HG03095 (cell line): ENCODE measurements around the gene HOXB1.

ENCODE experiments used
- ATAC-seq: cut with Tn5 transposase; IDR thresholded peaks from one replicate; pipeline ENCODE4 v1.9.1; 2021; ENCODE audit warnings: moderate library complexity; ENCODE audit not compliant: unreplicated experiment

HOXB1 gene

DNA sequence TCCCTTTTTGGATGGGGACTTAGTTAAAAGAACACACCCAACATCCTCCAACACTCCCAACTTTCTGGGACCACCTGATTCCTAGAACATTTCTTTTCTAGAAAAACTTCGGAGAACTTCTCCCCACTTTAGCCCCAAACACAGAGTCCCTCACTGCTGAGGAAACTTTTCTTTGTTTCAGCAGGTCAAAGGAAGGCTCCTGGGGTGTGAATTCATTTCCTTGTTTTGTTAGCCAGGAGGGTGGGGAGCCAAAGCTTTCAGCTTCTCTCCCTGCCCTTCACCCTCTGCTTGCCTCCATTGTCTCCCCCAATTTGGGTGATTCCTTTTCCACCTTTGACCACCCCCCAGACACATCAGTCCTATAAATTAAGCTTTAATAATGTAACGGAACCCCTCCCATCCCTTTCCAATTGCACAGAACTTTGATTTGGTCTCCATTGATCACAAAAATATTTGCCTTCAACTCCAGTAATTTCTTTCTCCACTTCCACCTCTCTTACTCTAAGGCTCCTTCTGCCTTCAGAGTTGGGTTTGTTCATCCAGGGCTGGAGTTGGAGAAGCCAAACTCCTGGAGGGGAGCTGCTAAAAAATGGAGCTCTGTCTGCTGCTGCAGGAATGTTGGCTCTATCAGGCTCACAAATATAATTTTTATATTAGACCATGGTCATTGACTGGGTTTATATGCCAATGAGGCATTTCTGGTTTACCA, 37.0 kb upstream of the HOXB1 start:
- ATAC-seq, result no peak

DNA sequence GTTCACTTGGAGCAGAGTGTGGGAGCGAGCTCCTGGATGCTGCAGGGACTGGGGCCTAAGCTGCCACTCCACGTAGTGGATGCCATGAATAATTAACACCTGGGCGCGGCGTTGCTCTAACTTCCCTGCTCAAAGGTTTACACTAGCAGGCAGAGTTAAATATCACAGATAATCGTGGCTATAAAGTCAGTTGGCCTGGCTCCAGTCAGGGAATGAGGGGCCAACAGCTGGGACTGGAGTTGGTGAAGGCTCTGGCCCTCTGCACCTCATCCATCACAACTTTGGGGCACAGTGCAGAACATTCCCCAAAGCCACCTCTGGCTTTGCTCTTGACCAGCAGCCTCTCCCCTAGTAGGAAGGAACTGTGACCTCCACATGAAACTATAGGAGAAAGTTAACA, 36.4 kb upstream of the HOXB1 start:
- no peak for ATAC-seq

DNA sequence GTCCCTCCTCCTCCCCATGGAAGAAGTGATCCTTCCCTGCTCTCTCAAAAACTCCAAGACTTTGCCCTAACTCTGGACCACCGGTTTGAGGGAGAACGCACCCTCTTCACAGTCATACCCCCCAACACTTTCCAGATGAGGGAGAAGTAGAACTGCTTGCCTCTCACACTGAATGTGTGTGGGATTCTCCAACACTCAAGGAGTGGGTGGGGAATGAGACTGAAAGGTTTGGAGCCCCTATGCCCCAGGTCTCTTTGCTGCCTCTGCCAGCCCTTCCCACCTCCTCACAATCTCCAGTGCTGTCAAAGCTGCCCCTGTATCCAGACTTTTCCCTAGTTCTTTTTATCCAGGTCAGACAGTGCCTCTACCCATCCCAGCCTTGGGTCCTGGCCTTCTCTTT, 35.9 kb upstream of the HOXB1 start:
- no peak for ATAC-seq

- no peak for ATAC-seq
Measured at GRCh38 chr17:48565925-48566710, 35.3 kb upstream of the HOXB1 start.

DNA sequence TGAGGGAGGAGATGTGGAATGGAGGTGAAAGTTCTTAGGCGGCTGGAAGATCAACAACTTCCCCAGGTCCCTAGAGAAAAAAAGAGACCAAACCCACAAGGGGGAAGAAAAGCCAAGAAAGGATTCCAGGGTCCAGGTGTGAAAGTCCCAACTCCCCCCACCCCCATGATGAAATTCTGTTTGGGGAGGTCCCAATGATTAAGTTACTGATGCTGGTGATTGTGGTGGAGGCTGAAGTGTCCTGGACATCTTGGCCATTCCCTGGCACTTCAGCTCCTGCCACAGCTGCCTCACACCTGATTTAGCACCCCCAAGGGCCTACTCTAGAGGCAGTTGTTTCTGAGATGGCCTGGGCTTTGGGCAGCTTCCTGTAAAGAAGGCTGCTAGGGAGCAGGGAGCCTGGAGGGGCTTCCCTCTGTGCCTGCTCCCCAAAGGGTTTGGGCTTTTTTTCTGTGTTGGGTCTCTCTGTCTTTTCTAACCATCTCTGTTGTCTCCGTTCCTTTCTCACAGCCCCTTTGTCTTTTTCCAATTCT, 34.3 kb upstream of the HOXB1 start:
- no peak for ATAC-seq

DNA sequence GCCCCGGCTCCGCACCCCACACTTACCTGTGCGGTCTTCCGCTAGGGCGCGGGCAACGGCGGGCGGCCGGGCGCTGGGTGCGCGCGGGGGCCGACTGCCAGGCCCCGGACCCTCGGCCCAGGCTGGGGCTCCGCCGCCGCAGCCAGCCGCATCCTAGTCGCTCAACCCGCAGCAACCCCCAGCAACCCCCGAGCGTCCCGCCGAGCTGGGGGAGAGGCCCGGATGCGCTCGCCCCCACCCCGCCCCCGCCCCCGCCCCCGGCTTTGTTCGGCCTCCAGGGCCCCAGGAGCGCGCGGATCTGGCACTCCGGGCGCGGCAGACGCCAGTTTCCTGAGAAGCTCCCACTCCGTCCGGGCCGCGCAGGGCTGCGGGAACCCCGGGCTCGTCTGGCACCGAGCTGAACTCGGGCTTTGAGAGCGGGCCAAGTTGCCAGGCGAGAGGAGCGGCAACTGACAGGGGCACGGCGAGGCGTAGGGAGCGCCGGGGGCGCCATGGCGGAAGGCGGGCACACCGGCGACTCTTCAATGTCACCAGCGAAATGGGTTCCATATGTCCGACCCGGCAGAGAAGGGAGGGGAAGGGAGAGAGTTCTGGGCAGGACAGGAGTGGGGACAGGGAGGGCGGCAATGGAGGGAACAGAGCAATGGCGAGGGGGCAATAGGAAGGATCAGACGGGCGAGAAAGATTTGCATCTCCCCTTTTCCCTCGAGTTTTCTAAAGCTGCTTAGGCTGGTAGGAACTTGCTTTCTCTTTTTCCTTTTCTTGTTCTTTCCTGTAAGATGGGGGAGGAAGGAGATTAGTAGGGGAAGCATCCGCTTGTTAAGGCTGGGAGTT, 33.6 kb upstream of the HOXB1 start:
- ATAC-seq, result no peak

DNA sequence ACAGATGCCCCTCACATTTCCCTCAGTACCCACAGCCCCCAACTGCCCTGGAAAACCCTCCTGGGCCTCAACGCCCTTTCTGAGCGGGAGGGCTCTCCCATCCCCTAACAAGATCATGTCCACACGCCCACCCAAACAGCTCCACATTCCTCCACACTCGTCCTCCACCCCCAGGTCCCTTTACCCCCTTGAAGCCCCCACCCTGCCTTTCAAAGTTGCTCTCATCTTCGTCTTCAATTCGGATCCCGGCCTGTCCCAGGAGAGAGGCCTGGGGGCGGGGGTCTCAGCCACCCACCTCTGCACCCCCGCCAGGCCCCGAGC, 33.0 kb upstream of the HOXB1 start:
- ATAC-seq, result no peak

GRCh38 chr17:48563385-48563838, 32.6 kb upstream of the HOXB1 start:
- no peak for ATAC-seq

GRCh38 chr17:48562934-48563333, 32.1 kb upstream of the HOXB1 start:
- ATAC-seq, result no peak

- no peak for ATAC-seq
Measured at GRCh38 chr17:48561884-48562810, 31.3 kb upstream of the HOXB1 start.

DNA sequence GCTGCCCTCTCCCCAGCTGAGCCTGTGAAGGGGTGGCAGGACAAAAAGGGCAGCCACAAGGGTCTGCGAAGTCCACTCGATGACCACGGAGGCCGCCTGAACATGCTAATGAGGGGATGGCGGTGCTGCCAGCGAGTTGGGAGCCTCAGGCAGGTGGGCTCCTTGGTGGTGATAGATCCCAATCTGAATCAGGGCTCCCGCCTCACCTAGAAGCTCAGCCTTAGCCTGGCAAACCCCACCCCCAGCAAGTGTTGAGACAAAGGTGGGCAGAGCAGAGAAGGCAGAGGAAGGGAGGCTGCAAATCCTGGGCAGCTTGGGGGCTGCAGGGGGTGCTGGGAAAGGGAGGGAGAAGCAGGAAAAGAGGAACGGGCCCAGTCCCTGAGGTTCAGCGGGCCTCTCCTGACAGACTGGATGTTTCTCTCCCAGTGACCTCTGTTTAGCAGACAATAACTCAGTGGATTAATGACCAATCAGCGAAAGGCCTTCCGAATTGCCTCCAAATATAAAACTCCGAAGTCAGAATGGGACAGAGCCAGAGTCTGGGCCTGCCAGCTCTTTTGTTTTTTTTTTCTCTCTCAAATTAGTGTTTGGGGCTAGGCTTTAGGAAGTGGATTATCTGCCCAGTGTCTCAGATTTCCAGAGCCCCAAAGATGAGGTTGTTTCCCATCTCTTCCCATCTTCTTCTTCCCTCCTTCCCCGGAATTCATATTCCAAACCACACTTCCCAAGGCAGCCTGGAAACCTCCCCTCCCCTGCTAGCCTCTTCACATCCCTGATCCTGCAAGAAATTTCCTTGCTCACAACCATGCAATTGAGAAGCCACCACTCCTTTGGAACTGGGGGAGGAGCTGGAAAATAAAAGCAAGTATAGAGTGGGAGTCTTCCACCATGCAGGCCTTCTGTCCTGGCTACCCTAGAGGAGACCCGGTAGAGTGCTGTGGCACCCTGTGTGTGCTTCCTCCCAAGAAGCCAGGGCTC, 29.3 kb upstream of the HOXB1 start:
- ATAC-seq, result no peak

DNA sequence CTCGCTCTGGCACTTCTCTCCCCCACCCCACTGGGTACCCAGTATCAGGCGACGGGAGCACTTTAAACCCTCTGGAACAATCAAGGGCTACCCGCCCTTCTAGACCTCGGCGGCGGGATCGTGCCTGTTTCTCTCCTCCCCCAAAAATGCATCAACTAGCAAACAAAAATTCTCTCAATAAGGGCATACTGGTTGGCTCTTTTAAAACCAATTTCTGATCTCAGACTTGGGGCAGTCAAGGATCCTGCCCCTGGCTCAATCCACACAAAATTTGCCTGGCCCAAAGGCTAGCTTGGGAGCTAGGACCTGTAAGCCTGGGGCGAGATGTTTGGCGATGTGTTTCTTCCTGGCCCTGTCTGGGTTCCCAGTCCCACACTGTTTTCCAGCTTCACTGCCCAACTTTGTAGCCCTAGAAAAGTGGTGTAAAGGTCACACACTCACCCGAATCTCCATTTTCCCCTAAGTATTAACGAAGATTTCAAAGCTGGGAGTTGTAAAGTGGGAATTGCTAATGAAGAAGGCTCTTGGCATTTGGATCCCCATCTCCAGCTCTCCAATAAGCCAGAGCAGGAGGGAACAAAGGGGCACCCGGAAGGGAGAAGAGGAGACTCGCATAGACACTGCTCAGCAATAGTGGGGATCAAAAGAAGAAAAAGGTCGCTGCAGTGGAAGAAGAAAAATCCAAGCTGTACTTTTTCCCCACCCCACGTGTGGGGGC, 28.5 kb upstream of the HOXB1 start:
- no peak for ATAC-seq

DNA sequence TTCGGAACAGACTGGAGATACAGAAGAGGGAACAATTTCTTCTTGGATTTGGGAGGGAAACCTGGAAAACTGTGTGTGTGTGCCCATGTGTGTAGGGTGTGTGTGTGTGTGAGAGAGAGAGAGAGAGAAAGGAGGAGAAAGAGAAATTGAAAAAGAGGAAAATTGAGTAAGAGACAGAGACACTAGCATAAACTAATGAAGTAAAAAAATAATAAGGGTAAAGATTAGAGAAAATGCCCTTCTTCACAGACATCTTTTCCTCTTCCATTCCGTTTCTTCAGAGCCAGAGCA, 28.0 kb upstream of the HOXB1 start:
- ATAC-seq, result no peak

GRCh38 chr17:48558057-48558830, 27.4 kb upstream of the HOXB1 start:
- ATAC-seq, result no peak

GRCh38 chr17:48556576-48557401, 26.0 kb upstream of the HOXB1 start:
- no peak for ATAC-seq

DNA sequence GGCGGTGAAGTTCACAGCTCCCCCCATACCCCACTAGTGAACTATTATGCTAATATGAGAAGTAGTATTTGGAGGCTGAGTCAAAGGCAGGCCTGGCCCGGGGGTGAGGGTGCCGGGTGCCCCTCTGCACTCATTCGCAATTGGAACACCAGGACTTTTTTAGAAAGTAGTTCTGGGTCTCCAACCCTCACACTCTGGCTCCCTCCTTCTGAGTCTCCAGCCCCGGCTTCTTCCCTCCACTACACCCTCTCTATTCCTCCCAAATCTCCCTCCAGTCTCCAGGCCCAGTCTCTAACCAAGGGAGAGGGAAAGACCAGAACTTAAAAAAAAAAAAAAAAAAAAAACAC, 25.4 kb upstream of the HOXB1 start:
- no peak for ATAC-seq
